Stimulated activated CD4-positive, alpha-beta T cell treated with anti-CD3 and anti-CD28 coated beads, Interleukin-1b, Interleukin-23, amount 100 ng/mL, for 24 hours (primary cell): ENCODE measurements around the gene TUT4.

Experiments
- DNase-seq, 4 experiments: peaks; one replicate each; pipeline ENCODE4 v3.0.0-alpha.2; 2020; ENCODE audit warnings: low read depth in 4 of 4, low spot score in 1 of 4

TUT4 gene

DNA sequence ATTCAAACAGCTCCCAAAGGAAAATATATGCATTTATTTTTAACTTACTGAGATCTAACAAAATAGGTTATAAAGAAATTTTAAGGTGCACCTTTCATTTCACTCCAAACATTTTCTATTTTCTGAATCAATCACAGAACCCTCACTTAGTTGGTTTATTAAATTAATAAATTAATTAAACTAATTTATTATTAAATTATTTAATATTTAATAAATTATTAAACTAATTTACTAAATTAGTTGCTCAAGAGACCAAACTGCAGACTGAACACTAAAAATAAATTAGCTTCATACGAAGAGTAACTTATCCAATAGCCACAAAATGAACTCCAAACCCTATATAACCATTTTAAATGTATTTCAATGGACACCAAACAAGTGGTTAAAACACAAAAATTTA lies 80.5 kb downstream of the TUT4 start:
- DNase-seq, result no peak

DNA sequence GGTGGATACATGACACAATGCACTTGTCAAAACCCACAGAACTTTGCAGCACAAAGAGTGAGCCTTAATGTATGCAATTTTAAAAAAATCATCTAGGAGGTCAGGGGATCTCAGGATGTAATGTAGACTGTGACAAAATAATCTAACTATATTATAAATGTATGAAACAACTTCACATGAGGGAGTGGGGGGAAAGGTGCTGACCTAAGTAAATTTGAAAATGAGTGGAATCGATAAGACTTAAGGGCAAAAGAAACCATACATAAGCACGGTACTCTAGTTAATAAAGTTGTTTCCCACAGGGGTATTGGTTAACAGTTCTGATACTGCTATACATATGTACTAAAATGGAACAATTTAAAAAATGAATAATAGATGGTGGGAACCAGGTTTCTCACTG lies 83.8 kb downstream of the TUT4 start:
- no peak for DNase-seq

DNA sequence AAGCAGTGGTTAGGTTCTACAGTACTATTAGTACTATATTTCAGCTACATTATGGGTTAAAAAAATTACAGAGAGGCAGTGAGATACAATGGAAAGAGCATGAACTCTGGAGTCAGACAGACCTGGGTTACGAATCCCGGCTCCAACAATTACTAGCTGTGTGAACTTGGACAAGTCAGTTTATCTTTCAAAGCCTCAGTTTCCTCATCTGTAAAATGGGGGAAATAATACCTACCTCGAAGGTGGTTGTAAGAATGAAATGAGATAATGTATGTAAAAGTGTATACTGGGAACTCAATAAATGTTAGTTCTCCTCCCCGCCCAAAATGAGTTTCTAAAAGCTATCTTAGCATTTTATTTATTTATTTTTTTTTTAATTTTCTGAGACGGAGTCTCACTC lies 89.0 kb downstream of the TUT4 start:
- no peak for DNase-seq

DNA sequence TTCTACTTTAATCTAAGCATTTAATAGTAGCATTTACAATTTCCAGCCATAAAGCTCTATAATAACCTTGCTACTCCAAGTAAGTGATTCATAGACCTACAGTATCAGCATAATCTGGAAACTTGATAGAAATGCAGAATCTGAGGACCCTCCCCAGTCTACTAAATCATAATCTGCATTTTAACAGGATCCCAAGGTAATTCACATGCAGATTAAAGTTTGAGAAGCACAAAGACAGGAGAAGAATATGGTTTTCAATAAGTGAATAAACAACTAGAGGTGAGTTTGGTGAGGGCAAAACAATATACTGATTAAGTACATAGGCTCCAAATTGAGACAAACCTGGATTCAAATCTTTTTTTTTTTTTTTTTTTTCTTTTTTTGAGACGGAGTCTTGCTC lies 91.1 kb downstream of the TUT4 start:
- no peak for DNase-seq

DNA sequence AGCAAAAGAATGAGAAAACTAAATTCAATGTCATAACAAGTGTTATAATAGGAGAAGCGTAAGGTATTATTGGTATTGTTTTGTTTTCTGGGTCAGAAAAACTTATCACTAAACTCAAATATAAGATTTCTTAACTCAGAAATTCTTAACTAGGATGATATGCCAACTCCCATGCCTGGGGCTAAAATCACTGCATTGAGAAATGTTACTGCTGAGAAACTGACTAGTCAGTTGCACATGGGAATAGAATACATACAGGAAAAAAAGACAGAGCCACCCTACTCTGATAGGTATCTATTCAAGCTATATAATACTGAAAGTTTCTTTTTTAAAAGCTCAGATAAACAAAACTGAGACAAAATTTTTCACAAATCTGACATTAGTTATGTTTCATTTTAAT lies 92.2 kb downstream of the TUT4 start:
- no peak for DNase-seq

DNA sequence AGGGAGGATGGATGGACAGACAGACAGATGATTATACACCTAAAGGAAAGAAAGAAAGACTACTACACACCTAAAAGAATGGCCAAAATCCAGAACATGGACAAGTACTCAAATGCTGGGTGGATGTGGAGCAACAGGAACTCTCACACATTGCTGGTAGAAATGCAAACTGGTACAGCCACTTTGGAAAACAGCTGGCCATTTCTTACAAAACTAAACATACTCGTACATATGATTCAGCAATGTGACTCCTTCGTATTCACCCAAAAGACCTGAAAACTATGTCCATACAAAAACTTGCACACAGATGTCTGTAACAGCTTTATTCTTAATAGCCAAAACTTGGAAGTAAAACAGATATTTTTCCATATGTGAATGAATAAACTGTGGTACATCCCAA lies 97.2 kb downstream of the TUT4 start:
- DNase-seq, result no peak

DNA sequence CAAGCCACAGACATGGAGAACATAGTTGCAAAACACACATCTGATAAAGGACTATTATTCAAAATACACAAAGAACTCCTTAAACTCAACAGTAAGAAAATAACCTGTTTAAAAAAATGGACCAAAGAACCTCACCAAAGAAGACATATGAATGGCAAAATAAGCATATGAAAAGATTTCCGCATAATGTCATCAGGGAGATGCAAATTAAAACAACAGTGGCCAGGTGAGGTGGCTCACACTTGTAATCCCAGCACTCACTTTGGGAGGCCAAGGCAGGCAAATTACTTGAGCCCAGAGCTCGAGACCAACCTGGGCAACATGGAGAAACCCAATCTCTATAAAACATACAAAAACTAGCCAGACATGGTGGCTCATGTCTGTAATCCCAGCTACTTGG lies 98.1 kb downstream of the TUT4 start:
- DNase-seq, result no peak

DNA sequence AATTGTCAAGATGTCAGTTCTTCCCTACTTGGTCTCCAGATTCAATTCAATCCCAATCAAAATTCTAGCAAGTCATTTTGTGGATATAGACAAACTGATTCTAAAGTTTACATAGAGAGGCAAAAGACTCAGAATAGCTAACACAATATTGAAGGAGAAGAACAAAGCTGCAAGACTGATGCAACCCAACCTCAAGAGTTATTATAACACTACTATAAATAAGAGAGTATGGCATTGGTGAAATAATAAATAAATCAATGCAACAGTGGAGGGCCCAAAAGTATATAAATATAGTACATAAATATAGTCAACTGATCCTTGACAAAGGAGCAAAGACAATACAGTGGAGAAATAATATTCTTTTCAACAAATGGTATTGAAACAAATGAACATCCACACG lies 98.8 kb downstream of the TUT4 start:
- DNase-seq, result no peak

DNA sequence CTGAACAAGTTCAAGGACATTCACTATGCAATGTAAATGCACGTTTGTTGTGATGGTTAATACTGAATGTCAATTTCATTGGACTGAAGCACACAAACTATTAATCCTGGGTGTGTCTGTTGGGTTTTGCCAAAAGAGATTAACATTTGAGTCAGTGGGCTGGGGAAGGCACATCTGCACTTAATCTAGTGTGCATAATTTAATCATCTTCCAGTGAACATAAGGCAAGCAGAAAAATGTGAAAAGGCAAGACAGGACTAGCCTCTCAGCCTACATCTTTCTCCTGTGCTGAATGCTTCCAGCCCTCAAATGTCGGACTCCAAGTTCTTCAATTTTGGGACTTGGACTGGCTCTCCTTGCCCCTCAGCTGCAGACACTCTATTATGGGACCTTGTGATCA lies 108.4 kb downstream of the TUT4 start:
- no peak for DNase-seq

DNA sequence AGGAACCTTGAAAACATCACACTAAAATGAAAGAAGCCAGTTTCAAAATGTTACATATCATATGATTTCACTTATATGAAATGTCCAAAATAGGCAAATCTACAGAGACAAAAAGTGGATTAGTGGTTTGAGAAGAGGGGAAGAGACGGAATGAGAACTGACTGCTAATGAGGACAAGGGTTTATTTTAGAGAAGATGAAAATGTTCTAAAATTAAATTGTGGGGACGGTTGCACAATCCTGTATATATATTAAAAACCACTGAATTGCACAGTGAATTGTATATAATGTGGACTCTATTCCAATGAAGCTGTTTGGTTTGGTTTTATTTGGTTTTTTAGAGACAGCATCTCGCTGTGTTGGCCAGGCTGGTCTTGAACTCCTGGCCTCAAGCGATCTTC lies 112.9 kb downstream of the TUT4 start:
- DNase-seq, result no peak

DNA sequence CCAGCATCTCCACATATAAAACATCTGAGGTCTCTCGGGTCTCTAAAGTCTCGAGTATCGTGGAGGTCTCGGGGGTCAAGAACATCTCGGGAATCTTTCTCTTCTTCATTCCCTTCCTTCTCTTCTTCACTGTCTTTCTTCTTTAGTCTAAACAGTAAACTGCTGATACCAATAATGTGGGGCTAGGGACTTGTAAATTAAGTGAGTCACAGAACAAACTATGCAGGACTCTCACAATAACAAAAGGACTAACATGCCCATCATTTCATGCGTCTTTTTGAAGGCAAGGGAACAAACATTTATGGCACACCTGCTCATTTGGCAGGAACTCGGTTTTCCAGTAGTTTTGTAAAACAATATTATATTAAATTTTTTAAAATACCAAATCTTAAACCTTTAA lies 116.1 kb downstream of the TUT4 start:
- no peak for DNase-seq

DNA sequence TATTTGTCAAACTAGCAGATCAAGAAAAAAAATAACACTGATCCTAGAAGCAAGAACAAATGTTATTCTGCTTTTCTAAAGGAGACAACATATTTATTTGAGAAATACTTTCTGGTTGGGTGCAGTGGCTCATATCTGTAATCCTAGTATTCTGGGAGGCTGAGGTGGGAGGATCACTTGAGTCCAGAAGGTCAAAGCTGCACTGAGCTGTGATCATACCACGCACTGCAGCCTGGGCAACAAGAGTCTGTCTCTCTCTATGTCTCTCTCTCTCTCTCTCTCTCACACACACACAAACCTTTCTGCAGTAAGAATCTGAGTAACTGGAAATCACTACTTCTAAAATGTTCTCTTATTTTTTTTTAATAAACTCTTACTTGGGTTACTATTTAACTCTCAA lies 117.2 kb downstream of the TUT4 start:
- DNase-seq, result no peak

DNA sequence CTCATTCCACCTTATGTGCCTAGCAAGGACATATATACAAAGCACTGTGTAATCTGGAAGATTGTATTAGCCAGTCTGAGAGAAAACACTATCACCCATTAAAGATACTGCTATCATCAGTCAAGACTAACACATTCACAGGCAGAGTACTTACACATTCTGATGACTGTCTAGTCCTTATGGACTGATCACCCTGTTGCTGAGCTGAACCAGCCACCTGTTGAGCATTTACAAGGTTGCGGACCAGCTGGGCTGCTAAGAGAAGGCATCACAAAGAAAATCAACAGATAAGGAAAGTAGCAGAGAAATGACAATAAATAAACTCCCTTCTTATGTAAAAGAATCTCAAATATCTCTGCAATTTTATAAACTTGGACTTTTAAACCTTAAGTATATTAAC lies 117.7 kb downstream of the TUT4 start:
- DNase-seq, result no peak

DNA sequence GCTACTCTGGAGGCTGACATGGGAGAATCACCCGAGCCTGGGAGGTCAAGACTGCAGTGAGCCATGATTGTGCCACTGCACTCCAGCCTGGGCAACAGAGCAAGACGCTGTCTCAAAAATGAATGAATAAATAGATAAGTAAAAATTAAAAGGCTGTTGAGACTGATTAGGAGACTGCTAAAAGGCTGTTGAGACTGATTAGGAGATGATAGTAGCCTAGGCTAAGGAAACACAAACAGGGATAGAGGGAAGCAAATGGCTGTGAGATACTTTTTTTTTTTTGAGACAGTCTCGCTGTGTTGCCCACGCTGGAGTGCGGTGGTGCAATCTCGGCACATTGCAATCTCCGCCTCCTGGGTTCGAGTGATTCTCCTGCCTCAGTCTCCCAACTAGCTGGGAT lies 120.1 kb downstream of the TUT4 start:
- DNase-seq, result no peak

DNA sequence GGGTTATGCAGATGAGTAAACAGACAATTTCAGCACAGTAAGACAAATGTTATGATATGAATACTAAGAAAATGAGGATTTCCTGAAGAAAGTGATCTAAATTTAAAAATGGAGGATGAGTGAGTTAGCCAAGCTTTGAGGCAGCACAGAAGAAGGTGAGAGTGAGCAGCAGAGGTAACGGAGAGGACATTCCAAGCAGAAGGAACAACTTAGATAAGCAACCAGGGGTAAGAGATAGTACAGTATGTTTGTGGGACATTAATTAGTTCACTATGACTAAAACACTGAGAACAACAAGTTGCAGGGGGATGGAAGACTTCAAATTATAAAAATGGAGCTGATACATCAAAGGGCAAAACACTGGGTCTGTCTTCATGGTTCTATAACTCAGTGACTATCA lies 125.7 kb downstream of the TUT4 start:
- no peak for DNase-seq

DNA sequence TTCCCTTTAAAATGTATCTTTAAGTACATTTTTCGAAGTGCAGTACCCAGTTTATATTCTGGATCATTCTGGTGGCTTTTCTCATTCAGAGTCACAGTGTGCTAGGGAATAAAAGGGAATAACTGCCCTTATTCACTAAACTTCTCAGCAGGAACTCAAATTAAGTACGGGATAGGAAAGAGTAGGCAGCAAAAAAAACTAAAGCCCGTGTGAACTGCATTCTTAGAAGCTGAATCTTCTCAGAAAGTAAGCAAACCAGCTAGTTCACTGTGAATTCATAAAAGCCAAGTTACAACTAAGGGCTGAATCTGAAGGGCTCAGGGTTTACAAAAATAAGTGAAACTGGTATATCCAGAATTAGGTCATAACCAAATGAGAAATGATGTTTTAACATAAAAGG lies 126.5 kb downstream of the TUT4 start:
- DNase-seq, result no peak

DNA sequence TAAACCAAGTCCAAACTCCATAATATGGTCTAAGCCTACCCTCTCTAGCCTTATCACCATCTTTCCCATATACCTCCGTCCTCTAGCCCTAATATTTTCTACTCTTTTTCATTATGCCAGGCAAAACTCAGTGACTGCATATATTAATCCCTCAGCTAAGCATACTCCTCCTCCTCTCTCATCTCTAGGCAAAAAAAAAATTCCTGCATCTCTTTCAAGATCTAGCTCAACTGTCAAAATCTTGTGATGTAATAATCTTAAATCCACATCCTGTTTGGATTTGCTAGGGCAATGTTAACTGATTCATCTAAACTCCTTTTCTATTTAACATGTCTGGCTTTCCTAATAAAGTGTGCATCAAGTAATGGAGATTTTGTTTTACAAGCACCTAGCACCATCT lies 128.1 kb downstream of the TUT4 start:
- no peak for DNase-seq

DNA sequence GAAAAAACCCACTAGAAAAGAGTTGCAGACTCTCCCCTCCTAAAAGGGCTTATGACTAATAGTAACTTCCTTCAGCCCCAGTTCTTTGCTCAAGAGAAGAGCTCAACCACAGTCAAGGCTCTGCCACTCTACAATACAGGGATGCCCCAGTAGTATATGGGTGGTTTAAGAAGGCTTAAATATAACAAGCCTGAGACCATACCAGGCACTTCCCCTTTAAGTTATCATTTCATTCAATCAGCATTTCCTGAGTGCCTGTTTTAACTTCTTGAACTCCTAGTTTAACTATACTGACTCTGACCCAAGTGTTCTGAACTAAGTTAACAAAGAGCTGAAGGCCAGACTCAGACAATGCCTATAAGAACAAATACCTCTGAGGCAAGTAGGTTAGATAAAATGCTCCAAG lies 128.7 kb downstream of the TUT4 start:
- no peak for DNase-seq

DNA sequence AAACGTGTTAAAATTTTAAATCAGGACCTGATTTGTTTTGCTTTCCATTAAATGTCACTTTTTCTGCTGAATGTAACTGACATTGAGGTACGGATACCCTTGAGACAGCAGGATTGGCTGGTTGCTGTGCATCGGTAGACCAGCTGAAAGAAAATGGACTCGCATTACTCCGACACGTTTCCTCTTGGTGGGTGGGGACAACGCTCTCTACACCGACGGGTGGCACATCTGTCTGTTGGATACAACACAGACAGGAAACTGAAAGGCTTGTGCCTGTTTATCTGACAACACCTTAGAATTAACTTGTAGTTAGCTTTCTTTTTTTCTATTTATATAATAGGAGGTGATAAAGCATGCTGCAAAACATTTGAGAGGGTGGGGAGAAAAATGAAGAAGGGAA lies 129.1 kb downstream of the TUT4 start:
- DNase-seq, result peak; percentile 10 to 41 (median 24)

DNA sequence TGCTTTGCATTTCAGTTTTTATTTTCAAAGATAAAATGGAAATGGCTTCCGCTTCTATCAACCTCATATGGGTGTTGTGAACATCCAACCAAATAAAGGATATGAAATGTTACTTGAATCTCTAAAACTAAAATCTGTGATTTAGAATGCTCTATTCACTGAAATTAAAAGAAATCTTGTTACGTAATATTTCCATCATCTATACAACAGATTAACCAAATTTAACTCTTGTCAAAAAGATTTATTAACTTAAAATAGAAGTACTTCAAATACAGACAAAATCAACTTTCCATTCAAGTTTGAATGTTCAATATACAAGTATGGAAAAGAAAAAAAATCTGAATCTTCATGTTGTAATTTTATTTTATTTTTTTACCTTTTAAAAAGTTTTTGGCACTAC lies 129.8 kb downstream of the TUT4 start:
- no peak for DNase-seq

DNA sequence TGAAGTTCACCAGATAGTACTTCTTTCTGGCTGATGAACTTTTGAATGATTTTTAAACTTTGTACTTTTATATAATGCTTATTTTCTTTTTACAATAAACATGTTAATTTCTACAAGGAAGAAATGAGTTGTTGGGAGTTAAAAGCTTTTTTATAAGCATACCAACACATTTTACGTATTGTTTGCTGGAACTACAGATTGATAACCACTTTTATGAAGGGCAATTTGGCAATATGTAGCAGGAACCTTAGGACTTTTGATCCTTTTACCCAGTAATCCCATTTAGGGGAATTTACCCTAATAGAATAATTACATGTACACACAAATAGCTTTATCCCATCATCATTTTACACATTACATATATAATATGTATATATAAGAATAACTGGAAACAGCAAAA lies 132.2 kb downstream of the TUT4 start:
- no peak for DNase-seq

DNA sequence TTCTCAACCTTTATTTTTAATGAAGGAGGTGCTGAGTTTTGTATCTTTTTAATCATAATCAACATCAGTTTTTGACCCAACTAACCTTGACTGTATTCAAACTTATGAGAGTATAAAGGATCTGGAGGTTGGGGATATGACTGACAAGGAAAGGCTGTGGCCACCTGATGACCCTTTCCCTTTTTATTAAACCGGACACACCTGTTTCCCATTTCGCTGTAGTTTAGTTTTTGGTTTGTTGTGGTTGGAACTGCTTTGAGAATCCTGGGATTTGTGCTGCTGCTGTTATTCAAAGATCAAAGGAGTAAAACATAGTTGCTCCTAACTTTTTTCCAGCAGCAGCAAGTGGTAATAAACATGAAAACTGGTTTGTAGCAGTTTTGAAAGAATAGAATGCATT lies 136.1 kb downstream of the TUT4 start:
- DNase-seq, result no peak

DNA sequence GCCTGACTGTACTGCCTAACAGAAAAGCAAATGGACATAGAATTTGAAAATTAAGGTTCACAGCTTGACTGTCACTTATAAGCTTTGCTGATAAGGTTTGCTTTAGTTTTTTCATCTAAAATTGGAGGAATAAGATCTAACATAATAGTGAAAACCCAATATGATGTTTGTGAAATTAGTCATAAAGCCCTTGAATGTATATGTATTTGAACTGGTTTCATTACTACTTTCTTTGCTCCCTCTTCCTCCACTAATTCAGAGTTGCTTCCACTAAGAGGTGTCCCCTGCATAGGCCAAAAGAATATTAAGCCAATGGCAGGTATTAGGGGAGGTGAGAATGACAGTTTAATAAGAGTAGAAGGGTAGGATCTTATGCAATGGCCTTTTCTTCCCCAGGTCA lies 137.9 kb downstream of the TUT4 start:
- no peak for DNase-seq

DNA sequence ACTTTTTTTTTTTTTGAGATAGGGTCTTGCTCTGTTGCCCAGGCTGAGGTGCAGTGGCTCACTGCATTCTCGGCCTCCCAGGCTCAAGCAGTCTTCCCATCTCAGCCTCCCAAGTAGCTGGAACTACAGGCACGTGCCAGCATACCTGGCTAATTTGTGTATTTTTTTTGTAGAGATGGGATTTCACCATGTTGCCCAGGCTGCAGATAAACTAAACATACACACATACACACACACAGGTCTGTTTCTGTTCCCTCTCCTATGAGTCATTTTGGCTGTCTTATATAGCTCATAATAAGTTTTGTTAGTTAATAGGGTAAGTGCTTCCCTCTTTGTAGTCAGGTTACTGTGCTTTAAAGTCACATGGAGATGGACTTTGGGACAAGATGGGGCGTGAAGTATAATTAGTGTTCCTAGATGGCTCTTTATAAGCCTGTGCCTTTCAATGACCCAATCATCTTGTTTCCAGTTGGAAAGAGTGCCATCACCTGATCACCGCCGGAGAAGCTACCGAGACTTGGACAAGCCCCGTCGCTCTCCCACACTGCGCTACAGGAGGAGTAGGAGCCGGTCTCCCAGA lies 139.4 kb downstream of the TUT4 start:
- DNase-seq, result no peak
